Measurements from ENCODE around the gene NKX2-4.

NKX2-4 gene

DNA sequence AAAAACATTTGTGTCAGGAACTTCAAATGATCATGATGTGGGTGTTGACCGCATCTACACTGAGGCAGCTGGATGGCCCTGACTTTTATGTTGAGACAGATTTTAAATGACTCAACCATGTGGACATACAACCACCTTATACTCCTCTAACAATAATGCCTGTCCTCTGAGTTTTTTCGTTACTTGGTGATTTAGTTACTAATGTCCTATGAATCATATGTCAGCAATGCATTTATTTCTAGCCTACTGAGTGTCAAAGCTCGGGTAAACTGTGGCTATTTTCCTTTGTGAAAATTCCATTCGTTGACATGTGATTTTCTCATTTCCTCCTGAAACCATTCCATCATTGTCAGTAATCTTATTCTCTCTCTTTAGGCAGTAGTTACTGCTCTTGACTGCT, 38.9 kb upstream of the NKX2-4 start:
- Histone ChIP-seq H3K9ac (ENCODE audit: low read length) (no peak overlapping the region), H3K4me1 (ENCODE audit: low read length) (no peaks in the 10 kb centered on the region), H3K27ac (ENCODE audit: low read length) (no peak overlapping the region), H3K9me2 (replicated peaks; ENCODE audit: insufficient read depth, low read length) (no peaks in the 10 kb centered on the region), H3K9me3 (replicated peaks; ENCODE audit: insufficient read depth, low read length) (no peaks in the 10 kb centered on the region), H3K36me3 (replicated peaks; ENCODE audit: insufficient read depth, low read length) (no peaks in the 10 kb centered on the region), H2AFZ (ENCODE audit: low read length) (no peak overlapping the region), H3K79me2 (ENCODE audit: low read length) (no peaks in the 10 kb centered on the region), H3K27me3 (replicated peaks; ENCODE audit: insufficient read depth, low read length) (no peaks in the 10 kb centered on the region), H3K4me2 (ENCODE audit: low read depth, low read length) (no peak overlapping the region), H3K4me3 (ENCODE audit: low read length) (no peak overlapping the region), H3F3A (ENCODE audit: insufficient read depth, low read length) (no peaks in the 10 kb centered on the region), H4K20me1 (ENCODE audit: insufficient read depth, low read length) (no peaks in the 10 kb centered on the region)
- TF ChIP-seq EZH2 (optimal IDR thresholded peaks at IDR 0.05; ENCODE audit: low read depth, low read length), result no peak
- no peak for TF ChIP-seq EZH2phosphoT487 (IDR thresholded peaks at IDR 0.05; ENCODE audit: low read length)
- TF ChIP-seq, protein P1, sequence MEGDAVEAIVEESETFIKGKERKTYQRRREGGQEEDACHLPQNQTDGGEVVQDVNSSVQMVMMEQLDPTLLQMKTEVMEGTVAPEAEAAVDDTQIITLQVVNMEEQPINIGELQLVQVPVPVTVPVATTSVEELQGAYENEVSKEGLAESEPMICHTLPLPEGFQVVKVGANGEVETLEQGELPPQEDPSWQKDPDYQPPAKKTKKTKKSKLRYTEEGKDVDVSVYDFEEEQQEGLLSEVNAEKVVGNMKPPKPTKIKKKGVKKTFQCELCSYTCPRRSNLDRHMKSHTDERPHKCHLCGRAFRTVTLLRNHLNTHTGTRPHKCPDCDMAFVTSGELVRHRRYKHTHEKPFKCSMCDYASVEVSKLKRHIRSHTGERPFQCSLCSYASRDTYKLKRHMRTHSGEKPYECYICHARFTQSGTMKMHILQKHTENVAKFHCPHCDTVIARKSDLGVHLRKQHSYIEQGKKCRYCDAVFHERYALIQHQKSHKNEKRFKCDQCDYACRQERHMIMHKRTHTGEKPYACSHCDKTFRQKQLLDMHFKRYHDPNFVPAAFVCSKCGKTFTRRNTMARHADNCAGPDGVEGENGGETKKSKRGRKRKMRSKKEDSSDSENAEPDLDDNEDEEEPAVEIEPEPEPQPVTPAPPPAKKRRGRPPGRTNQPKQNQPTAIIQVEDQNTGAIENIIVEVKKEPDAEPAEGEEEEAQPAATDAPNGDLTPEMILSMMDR (IDR thresholded peaks at IDR 0.05; ENCODE audit: low read length), result no peak
- no peak for DNase-seq

DNA sequence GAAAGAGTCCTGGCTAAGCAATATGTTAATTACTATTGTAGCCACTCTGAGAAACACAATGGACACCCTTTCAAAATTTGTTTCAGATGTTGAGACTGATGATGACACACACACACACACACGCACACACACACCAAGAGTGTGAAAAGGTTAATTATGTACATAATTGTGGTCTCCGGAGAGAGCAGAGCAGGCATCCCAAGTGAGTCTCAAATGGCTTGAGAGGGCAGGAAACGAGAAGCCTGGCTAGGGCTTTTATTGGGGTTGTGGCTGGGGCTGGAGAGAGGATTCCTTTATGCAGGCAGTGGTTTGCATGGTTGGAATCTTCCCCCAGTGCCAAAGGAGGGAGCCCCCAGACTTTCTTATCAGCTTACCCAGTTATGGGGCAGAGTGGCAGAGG, 38.2 kb upstream of the NKX2-4 start:
- Histone ChIP-seq H3K9me3 (replicated peaks; ENCODE audit: insufficient read depth, low read length) (no peaks in the 10 kb centered on the region), H4K20me1 (ENCODE audit: insufficient read depth, low read length) (no peaks in the 10 kb centered on the region), H3K4me2 (ENCODE audit: low read depth, low read length) (no peak overlapping the region), H3K27me3 (replicated peaks; ENCODE audit: insufficient read depth, low read length) (no peaks in the 10 kb centered on the region), H3K9me2 (replicated peaks; ENCODE audit: insufficient read depth, low read length) (no peaks in the 10 kb centered on the region), H3K4me3 (ENCODE audit: low read length) (no peak overlapping the region), H3F3A (ENCODE audit: insufficient read depth, low read length) (no peaks in the 10 kb centered on the region), H3K27ac (ENCODE audit: low read length) (no peak overlapping the region), H3K79me2 (ENCODE audit: low read length) (no peaks in the 10 kb centered on the region), H3K36me3 (replicated peaks; ENCODE audit: insufficient read depth, low read length) (no peaks in the 10 kb centered on the region), H3K9ac (ENCODE audit: low read length) (no peak overlapping the region), H3K4me1 (ENCODE audit: low read length) (no peaks in the 10 kb centered on the region), H2AFZ (ENCODE audit: low read length) (no peak overlapping the region)
- DNase-seq, result no peak
- TF ChIP-seq, protein P1 (IDR thresholded peaks at IDR 0.05; ENCODE audit: low read length), result no peak
- no peak for TF ChIP-seq EZH2 (optimal IDR thresholded peaks at IDR 0.05; ENCODE audit: low read depth, low read length)
- no peak for TF ChIP-seq EZH2phosphoT487 (IDR thresholded peaks at IDR 0.05; ENCODE audit: low read length)

DNA sequence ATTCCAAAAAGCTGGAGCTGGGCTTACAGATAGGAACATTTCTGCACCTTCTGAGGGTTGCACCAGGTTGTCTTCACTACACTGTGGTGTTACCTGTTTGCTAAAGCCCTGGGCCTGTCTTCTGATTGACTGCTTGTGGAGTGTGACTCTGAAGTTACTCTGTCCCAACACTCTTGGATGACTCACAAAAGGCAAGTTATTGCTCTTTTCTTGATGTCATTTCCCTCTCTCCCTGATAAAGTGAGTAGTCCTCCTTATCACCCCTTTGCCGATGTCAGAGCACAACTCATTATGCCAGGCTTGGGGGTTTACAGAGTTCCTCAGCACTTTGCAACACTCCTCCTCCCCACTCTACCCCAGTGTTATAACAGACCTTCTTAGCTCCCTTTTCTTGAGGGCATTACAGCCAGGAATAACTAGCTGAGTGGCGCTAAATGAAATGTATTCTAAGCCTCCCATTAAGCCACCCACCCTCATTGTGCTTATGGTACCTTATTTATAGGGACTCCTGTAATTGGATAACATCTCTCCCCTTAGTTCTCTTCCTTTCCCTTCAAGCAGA, 36.1 kb upstream of the NKX2-4 start:
- H3F3A ChIP-seq (ENCODE audit: insufficient read depth, low read length), result no peaks in the 10 kb centered on the region
- H3K27ac ChIP-seq (ENCODE audit: low read length), result no peak overlapping the region
- TF ChIP-seq EZH2phosphoT487 (IDR thresholded peaks at IDR 0.05; ENCODE audit: low read length) (no peak), EZH2 (optimal IDR thresholded peaks at IDR 0.05; ENCODE audit: low read depth, low read length) (no peak)
- TF ChIP-seq, protein P1 (IDR thresholded peaks at IDR 0.05; ENCODE audit: low read length), result no peak
- no peak overlapping the region for H3K4me2 ChIP-seq (ENCODE audit: low read depth, low read length)
- H3K4me1 ChIP-seq (ENCODE audit: low read length), result no peaks in the 10 kb centered on the region
- H3K27me3 ChIP-seq (replicated peaks; ENCODE audit: insufficient read depth, low read length), result no peaks in the 10 kb centered on the region
- H3K9me2 ChIP-seq (replicated peaks; ENCODE audit: insufficient read depth, low read length), result no peaks in the 10 kb centered on the region
- no peak overlapping the region for H3K9ac ChIP-seq (ENCODE audit: low read length)
- H3K9me3 ChIP-seq (replicated peaks; ENCODE audit: insufficient read depth, low read length), result no peaks in the 10 kb centered on the region
- H4K20me1 ChIP-seq (ENCODE audit: insufficient read depth, low read length), result no peaks in the 10 kb centered on the region
- H2AFZ ChIP-seq (ENCODE audit: low read length), result no peak overlapping the region
- H3K79me2 ChIP-seq (ENCODE audit: low read length), result no peaks in the 10 kb centered on the region
- no peak for DNase-seq
- no peak overlapping the region for H3K4me3 ChIP-seq (ENCODE audit: low read length)
- no peaks in the 10 kb centered on the region for H3K36me3 ChIP-seq (replicated peaks; ENCODE audit: insufficient read depth, low read length)
